Activated CD4-positive, alpha-beta memory T cell treated with anti-CD3 and anti-CD28 coated beads for 36 hours (primary cell): Measurements from ENCODE around the gene ARID1B. TPM values are rescaled to one million over a fixed set of nuclear protein-coding genes. Genes with fewer than 3 reads are reported as not detected.

ENCODE experiments used
- CTCF ChIA-PET: fragments of 350-600 bp; sonication (Branson Sonifier 250); formaldehyde crosslinking; loops from one replicate; lab custom pipeline; 2021; ENCODE audit warnings: antibody characterized with exemption, inconsistent platforms; lab: Charles Lee
- POLR2A ChIA-PET: fragments of 350-600 bp; sonication (Branson Sonifier 250); formaldehyde crosslinking; loops from one replicate; lab custom pipeline; 2021; ENCODE audit warnings: antibody characterized with exemption; lab: Charles Lee
- DNase-seq: peaks from one replicate; pipeline ENCODE4 v3.0.0-alpha.2; 2020
- H3K27ac Mint-ChIP-seq: one replicate; pipeline ENCODE4 v1.8.0; 2021; ENCODE audit warnings: mixed read lengths
- H3K27me3 Mint-ChIP-seq: one replicate; pipeline ENCODE4 v1.8.0; 2021; ENCODE audit warnings: mixed read lengths
- H3K36me3 Mint-ChIP-seq: one replicate; pipeline ENCODE4 v1.8.0; 2021; ENCODE audit warnings: mixed read lengths
- H3K4me1 Mint-ChIP-seq: one replicate; pipeline ENCODE4 v1.8.0; 2021; ENCODE audit warnings: low read depth, mixed read lengths
- H3K4me3 Mint-ChIP-seq: one replicate; pipeline ENCODE4 v1.8.0; 2021; ENCODE audit warnings: mild to moderate bottlenecking, mixed read lengths
- H3K9me3 Mint-ChIP-seq: one replicate; pipeline ENCODE4 v1.8.0; 2021; ENCODE audit warnings: mixed read lengths
- intact Hi-C: fragments of 100-400 bp; cut with micrococcal nuclease; formaldehyde crosslinking; loops from one replicate; pipeline ENCODE4 v1.15.1; 2023
- total RNA-seq, 2 experiments: library from RNA; stranded (reverse); gene quantifications; one replicate each; pipeline ENCODE4 v1.2.3, GENCODE V29; 2021

ARID1B gene
- total RNA-seq, 2 experiments from 2014 or later, result 39.0 to 41.5 TPM

DNA sequence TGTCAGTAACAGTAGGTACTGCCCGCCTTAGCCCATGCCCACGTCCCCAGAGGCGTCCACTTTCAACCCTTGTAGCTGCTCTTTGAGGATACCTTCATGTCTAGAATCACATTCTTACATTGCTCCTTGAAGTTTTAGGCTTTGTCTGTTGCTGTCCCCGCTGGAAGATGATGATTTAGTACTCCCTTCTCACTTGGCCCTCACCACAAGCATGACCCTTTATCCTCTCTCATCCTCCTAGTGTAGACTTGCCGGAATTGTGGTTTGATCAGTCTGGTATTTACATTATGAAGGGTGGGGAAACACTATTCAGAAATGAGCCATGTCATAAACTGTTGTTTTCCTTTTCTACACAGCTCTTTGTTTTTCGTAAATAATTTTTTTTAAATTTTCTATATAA is 87.4 kb downstream of the ARID1B start:
- Mint-ChIP-seq H3K9me3 (no peaks in the 10 kb centered on the region), H3K27ac (no peak overlapping the region), H3K27me3 (no peaks in the 10 kb centered on the region), H3K36me3 (no peaks in the 10 kb centered on the region), H3K4me1 (peaks cover 78% of the 10 kb centered on the region), H3K4me3 (no peak overlapping the region)
- CTCF ChIA-PET, result interaction anchor here (0.6 to 1.7 kb wide), 2 partner anchors 8 to 133 kb away, joined by 3 to 4 read pairs; no protein-coding TSS in a partner anchor
- DNase-seq, result no peak
- POLR2A ChIA-PET, result no interaction called here
- intact Hi-C loops, result no loop called here

- no peak for DNase-seq
- ChIA-PET CTCF (interaction anchor here (1.1 to 1.7 kb wide), 2 partner anchors 8 to 31 kb away, joined by 3 to 4 read pairs; no protein-coding TSS in a partner anchor), POLR2A (interaction anchor here (1.4 kb wide), 1 partner anchor 88 kb away, joined by 3 read pairs; the partner anchor contains the start of gene ARID1B)
- Mint-ChIP-seq H3K9me3 (no peaks in the 10 kb centered on the region), H3K27ac (no peak overlapping the region), H3K4me1 (peaks cover 74% of the 10 kb centered on the region), H3K27me3 (no peaks in the 10 kb centered on the region), H3K36me3 (no peaks in the 10 kb centered on the region), H3K4me3 (no peak overlapping the region)
- intact Hi-C loops, result no loop called here
Observed at GRCh38 chr6:156865019-156865629, 87.9 kb downstream of the ARID1B start.

DNA sequence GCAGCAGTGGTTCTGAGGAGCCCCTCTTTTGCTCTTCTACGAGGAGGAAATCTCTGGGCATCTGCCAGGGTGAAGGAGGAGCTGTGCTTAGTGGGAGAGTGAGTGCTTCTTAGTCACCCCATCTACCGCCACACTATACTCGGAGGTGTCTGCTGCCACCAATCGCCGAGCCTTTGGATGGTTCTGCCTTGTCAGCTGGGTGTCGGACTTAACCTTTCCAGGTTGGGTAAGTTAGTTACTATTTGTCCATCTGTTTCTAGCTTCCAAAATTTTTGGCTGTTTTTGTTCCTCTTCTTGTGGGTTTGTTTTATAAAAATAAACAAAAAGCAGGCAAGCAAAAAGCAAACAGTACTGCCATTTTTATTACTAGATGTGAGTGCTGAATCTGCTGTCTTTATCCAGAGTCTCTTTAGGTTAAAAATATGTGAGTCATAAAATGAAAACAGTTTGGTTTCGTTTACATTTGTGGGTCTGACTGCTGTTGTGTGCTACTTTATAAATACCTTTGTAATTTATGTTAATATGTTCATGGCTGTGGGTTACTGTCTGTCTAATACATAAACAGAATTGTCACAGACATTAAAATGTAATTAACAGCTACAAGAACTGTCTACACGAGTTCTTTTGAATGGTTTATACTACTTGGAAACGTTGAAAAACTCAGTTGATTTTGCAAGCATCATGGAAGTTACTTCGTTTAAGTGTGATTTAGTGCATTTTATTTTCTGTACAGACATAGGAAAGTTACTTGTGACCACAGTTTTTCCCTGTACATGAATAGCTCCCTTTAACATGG is 89.2 kb downstream of the ARID1B start:
- Mint-ChIP-seq H3K27me3 (no peaks in the 10 kb centered on the region), H3K4me3 (no peak overlapping the region), H3K27ac (peak overlapping the region; percentile 55), H3K36me3 (no peaks in the 10 kb centered on the region), H3K9me3 (no peaks in the 10 kb centered on the region), H3K4me1 (peaks cover 76% of the 10 kb centered on the region)
- intact Hi-C loops, result loop anchor here (1.0 kb wide), 1 partner anchor 9 kb away; no protein-coding TSS in a partner anchor
- peak; percentile 63 for DNase-seq
- ChIA-PET POLR2A (interaction anchor here (0.8 to 1.4 kb wide), 3 partner anchors 8 to 89 kb away, joined by 3 read pairs; partner anchors contain the start of gene ARID1B), CTCF (interaction anchor here (0.6 to 1.7 kb wide), 5 partner anchors 10 to 303 kb away, joined by 3 to 4 read pairs (median 3); no protein-coding TSS in a partner anchor)

- Mint-ChIP-seq H3K27ac (peak overlapping the region; percentile 55), H3K36me3 (no peaks in the 10 kb centered on the region), H3K4me1 (peaks cover 73% of the 10 kb centered on the region), H3K4me3 (no peak overlapping the region), H3K27me3 (no peaks in the 10 kb centered on the region), H3K9me3 (no peaks in the 10 kb centered on the region)
- intact Hi-C loops, result no loop called here
- no peak for DNase-seq
- POLR2A ChIA-PET, result no interaction called here
- CTCF ChIA-PET, result interaction anchor here (0.7 kb wide), 1 partner anchor 20 kb away, joined by 4 read pairs; no protein-coding TSS in a partner anchor
Observed at GRCh38 chr6:156867121-156867520, 89.9 kb downstream of the ARID1B start.

DNA sequence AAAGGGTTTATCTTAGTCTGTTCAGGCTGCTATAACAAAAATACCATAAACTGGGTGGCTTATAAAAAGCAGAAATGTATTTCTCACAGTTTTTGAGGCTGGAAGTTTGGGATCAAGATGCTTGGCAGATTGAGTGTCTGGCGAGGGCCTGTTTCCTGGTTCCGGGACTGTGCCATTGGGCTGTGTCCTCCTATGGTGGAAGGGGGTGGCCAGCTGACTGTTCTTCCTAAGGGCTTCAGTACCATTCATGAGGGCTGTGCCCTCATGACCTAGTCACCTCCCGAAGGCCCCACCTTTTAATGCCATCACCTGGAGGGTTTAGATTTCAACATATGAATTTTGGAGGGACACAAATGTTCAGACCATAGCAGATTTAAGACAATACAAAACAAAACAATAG is 91.2 kb downstream of the ARID1B start:
- POLR2A ChIA-PET, result no interaction called here
- Mint-ChIP-seq H3K9me3 (no peaks in the 10 kb centered on the region), H3K4me3 (no peak overlapping the region), H3K4me1 (peaks cover 63% of the 10 kb centered on the region), H3K36me3 (no peaks in the 10 kb centered on the region), H3K27ac (no peak overlapping the region), H3K27me3 (no peaks in the 10 kb centered on the region)
- CTCF ChIA-PET, result no interaction called here
- DNase-seq, result no peak
- intact Hi-C loops, result no loop called here

- Mint-ChIP-seq H3K9me3 (no peaks in the 10 kb centered on the region), H3K27ac (no peak overlapping the region), H3K36me3 (peaks cover 4% of the 10 kb centered on the region), H3K4me3 (no peak overlapping the region), H3K4me1 (peaks cover 67% of the 10 kb centered on the region), H3K27me3 (no peaks in the 10 kb centered on the region)
- intact Hi-C loops, result no loop called here
- no peak for DNase-seq
- CTCF ChIA-PET, result no interaction called here
- POLR2A ChIA-PET, result no interaction called here
Observed at GRCh38 chr6:156869980-156870398, 92.8 kb downstream of the ARID1B start.

- H3K36me3 Mint-ChIP-seq, result peaks cover 4% of the 10 kb centered on the region
- peaks cover 65% of the 10 kb centered on the region for H3K4me1 Mint-ChIP-seq
- no peak for DNase-seq
- H3K27me3 Mint-ChIP-seq, result no peaks in the 10 kb centered on the region
- CTCF ChIA-PET, result no interaction called here
- H3K4me3 Mint-ChIP-seq, result no peak overlapping the region
- no peaks in the 10 kb centered on the region for H3K9me3 Mint-ChIP-seq
- intact Hi-C loops, result no loop called here
- POLR2A ChIA-PET, result interaction anchor here (0.7 kb wide), 1 partner anchor 51 kb away, joined by 4 read pairs; no protein-coding TSS in a partner anchor
- H3K27ac Mint-ChIP-seq, result no peak overlapping the region
Observed at GRCh38 chr6:156870924-156871539, 93.9 kb downstream of the ARID1B start.

DNA sequence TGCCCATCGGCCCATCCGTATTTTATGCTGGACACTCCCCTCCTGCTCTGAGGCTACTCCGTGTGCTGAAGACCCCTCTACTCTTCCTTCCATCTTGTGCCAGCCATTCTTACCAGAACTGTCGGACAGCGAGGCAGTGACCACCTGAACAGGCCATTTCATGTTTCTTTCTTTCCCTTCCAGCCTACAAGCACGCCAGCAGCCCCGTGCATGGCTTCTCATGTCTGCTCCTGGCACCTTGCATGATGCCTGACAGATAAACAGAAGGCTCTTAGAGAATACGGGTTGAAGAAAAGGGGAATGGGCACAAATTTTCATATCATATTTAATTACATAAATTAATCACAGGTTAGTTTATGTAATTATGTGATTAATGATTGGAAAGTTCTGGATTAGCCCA is 95.7 kb downstream of the ARID1B start:
- Mint-ChIP-seq H3K27ac (no peak overlapping the region), H3K4me1 (peaks cover 57% of the 10 kb centered on the region), H3K36me3 (peaks cover 4% of the 10 kb centered on the region)

DNA sequence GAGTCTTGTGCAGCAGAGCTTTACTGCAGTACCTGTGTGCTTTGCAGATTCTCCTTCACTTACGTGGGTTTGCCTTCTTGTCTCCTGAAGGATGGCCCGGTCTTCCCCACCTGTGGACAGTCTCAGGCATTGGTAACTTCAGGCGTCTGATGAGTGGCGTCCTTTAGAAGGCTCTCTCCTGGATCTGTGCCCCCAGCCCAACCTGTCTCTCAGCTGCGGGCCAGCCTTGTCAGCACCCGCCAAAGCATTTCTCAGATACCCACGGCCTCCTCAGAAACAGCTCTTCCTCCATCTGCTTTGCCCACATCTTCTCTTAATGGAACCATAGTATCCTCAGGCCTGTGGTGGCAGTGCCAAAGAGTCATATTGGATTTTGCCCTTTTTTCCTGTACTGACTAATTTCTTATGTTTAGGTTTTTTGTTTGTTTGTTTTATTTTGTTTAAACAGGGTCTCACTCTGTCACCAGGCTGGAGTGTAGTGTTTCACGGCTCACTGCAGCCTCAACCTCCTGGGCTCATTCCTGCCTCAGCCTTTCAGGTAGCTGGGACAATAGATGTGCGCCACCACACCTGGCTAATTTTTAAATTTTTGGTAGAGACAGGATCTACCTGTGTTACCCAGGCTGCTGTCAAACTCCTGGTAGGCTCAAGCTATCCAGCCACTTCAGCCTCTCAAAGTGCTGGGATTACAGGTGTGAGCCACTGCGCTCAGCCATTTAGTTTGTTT is 96.6 kb downstream of the ARID1B start:
- POLR2A ChIA-PET, result no interaction called here
- Mint-ChIP-seq H3K9me3 (no peaks in the 10 kb centered on the region), H3K36me3 (peaks cover 4% of the 10 kb centered on the region), H3K4me1 (peaks cover 56% of the 10 kb centered on the region), H3K4me3 (no peak overlapping the region), H3K27ac (no peak overlapping the region), H3K27me3 (no peaks in the 10 kb centered on the region)
- CTCF ChIA-PET, result no interaction called here
- DNase-seq, result no peak
- intact Hi-C loops, result no loop called here

More for the DNA sequence above, 95.7 kb downstream of the ARID1B start:
- ChIA-PET CTCF (no interaction called here), POLR2A (no interaction called here)
- DNase-seq, result no peak
- H3K9me3 Mint-ChIP-seq, result no peaks in the 10 kb centered on the region
- H3K27me3 Mint-ChIP-seq, result no peaks in the 10 kb centered on the region
- H3K4me3 Mint-ChIP-seq, result no peak overlapping the region
- intact Hi-C loops, result no loop called here

- intact Hi-C loops, result no loop called here
- H3K27ac Mint-ChIP-seq, result no peak overlapping the region
- peaks cover 4% of the 10 kb centered on the region for H3K36me3 Mint-ChIP-seq
- no peaks in the 10 kb centered on the region for H3K27me3 Mint-ChIP-seq
- POLR2A ChIA-PET, result no interaction called here
- H3K4me3 Mint-ChIP-seq, result no peak overlapping the region
- H3K4me1 Mint-ChIP-seq, result peaks cover 61% of the 10 kb centered on the region
- H3K9me3 Mint-ChIP-seq, result no peaks in the 10 kb centered on the region
- no peak for DNase-seq
- CTCF ChIA-PET, result no interaction called here
Observed at GRCh38 chr6:156875062-156875461, 97.9 kb downstream of the ARID1B start.

GRCh38 chr6:156876302-156876701 is 99.1 kb downstream of the ARID1B start:
- no peak for DNase-seq

More at GRCh38 chr6:156876302-156876701, 99.1 kb downstream of the ARID1B start:
- Mint-ChIP-seq H3K36me3 (peaks cover 4% of the 10 kb centered on the region), H3K4me3 (no peak overlapping the region), H3K4me1 (peaks cover 56% of the 10 kb centered on the region), H3K27me3 (no peaks in the 10 kb centered on the region), H3K27ac (no peak overlapping the region), H3K9me3 (no peaks in the 10 kb centered on the region)
- CTCF ChIA-PET, result no interaction called here
- POLR2A ChIA-PET, result no interaction called here
- intact Hi-C loops, result no loop called here
